SIG-M5 (cell line): ENCODE results near the gene DPH3.

Experiments
- DNase-seq: peaks from one replicate; lab custom pipeline; 2025; lab: John Stamatoyannopoulos, UW

Gene DPH3

GRCh38 chr3:16233806-16234205, 30.9 kb downstream of the DPH3 start:
- no peak for DNase-seq

GRCh38 chr3:16231983-16232382, 32.8 kb downstream of the DPH3 start:
- no peak for DNase-seq

GRCh38 chr3:16229681-16230080, 35.1 kb downstream of the DPH3 start:
- DNase-seq, result no peak

- DNase-seq, result no peak
Measured at GRCh38 chr3:16227566-16227965, 37.2 kb downstream of the DPH3 start.

- DNase-seq, result no peak
Measured at GRCh38 chr3:16224325-16224724, 40.4 kb downstream of the DPH3 start.

- DNase-seq, result no peak
Measured at GRCh38 chr3:16222547-16222946, 42.2 kb downstream of the DPH3 start.

- DNase-seq, result no peak
Measured at GRCh38 chr3:16221990-16222389, 42.8 kb downstream of the DPH3 start.

- no peak for DNase-seq
Measured at GRCh38 chr3:16219777-16220176, 45.0 kb downstream of the DPH3 start.

GRCh38 chr3:16216373-16216935, 48.3 kb downstream of the DPH3 start:
- no peak for DNase-seq

GRCh38 chr3:16214366-16214765, 50.4 kb downstream of the DPH3 start:
- DNase-seq, result no peak

GRCh38 chr3:16211176-16211904, 53.4 kb downstream of the DPH3 start:
- DNase-seq, result no peak
